Esophagus squamous epithelium (tissue), 5 donors: ENCODE data around the gene OGDH. TPM values are rescaled to one million over a fixed set of nuclear protein-coding genes. Genes with fewer than 3 reads are reported as not detected.

ENCODE experiments used
- DNase-seq: peaks from one replicate; lab custom pipeline; 2025; lab: John Stamatoyannopoulos, UW
- H3K27ac ChIP-seq, 4 donors: fragments of 200-600 bp; sonication (generic); one replicate each; pipeline ENCODE4 v1.5.1; 2016 to 2019; ENCODE audit warnings: mild to moderate bottlenecking in 1 of 4
- H3K27me3 ChIP-seq, 4 donors: fragments of 200-600 bp; sonication (generic); 1 replicate in 3 of 4; 2 replicates in 1 of 4; pipeline versions ENCODE4 v1.5.1 to v1.6.0; 2017 to 2021; ENCODE audit warnings: antibody characterized with exemption in 1 of 4
- H3K36me3 ChIP-seq, 3 donors: fragments of 200-600 bp; sonication (generic); one replicate each; pipeline ENCODE4 v1.5.1; 2016 to 2019
- H3K4me1 ChIP-seq, 3 donors: fragments of 200-600 bp; sonication (generic); one replicate each; pipeline ENCODE4 v1.5.1; 2017 to 2019
- H3K4me3 ChIP-seq, 4 donors: fragments of 200-600 bp; sonication (generic); 1 replicate in 3 of 4; 2 replicates in 1 of 4; pipeline ENCODE4 v1.5.1; 2016 to 2019; ENCODE audit warnings: mild to moderate bottlenecking in 2 of 4, moderate library complexity in 1 of 4
- H3K9me3 ChIP-seq, 3 donors: fragments of 200-600 bp; sonication (generic); one replicate each; pipeline ENCODE4 v1.5.1; 2016 to 2019
- POLR2A ChIP-seq, 4 donors: fragments of 450-650 bp; IDR thresholded peaks; one replicate each; pipeline ENCODE4 v1.6.1; 2017; ENCODE audit warnings: antibody characterized with exemption in 4 of 4, mild to moderate bottlenecking in 4 of 4, moderate library complexity in 3 of 4
- WGBS, 2 donors: methylation state at CpG; one replicate each; pipeline ENCODE4 v1.1.5; 2018; 5-methylcytosine and 5-hydroxymethylcytosine counted together
- intact Hi-C: fragments of 100-400 bp; cut with DNase I; formaldehyde crosslinking; loops from one replicate; pipeline ENCODE4 v1.15.0; 2022
- total RNA-seq, 4 donors: library from RNA; depleted of rRNA; stranded (reverse); fragments of >200 nt; gene quantifications; one replicate each; pipeline ENCODE4 v1.1.0, GENCODE V29; 2016
- TF ChIP-seq, protein P1 (sequence below), 6 experiments: fragments of 450-650 bp in 4 of 6; fragments of 200-600 bp in 2 of 6; sonication (generic) in 2 of 6; IDR thresholded peaks; one replicate each; pipeline ENCODE4 v1.5.1; 2016 to 2019; ENCODE audit warnings: antibody characterized with exemption in 6 of 6, mild to moderate bottlenecking in 4 of 6, moderate library complexity in 4 of 6
- donor health status: DM: yes; HTN: yes; CAD: no.

OGDH gene
- total RNA-seq, 4 donors from 2014 or later = 68.9 to 102 (median 89.5) TPM

GRCh38 chr7:44622342-44623151 is 16.1 kb downstream of the OGDH start:
- H3K36me3 ChIP-seq = peaks cover 0 to 37% (median 26%) of the 10 kb centered on the region in 3 donors
- intact Hi-C loops = no loop called here
- WGBS, 2 donors = 65 to 85% methylated on average over 4 to 5 of the region's 5 CpGs
- TF ChIP-seq POLR2A (IDR thresholded peaks at IDR 0.05) = no peak
- TF ChIP-seq, protein P1, sequence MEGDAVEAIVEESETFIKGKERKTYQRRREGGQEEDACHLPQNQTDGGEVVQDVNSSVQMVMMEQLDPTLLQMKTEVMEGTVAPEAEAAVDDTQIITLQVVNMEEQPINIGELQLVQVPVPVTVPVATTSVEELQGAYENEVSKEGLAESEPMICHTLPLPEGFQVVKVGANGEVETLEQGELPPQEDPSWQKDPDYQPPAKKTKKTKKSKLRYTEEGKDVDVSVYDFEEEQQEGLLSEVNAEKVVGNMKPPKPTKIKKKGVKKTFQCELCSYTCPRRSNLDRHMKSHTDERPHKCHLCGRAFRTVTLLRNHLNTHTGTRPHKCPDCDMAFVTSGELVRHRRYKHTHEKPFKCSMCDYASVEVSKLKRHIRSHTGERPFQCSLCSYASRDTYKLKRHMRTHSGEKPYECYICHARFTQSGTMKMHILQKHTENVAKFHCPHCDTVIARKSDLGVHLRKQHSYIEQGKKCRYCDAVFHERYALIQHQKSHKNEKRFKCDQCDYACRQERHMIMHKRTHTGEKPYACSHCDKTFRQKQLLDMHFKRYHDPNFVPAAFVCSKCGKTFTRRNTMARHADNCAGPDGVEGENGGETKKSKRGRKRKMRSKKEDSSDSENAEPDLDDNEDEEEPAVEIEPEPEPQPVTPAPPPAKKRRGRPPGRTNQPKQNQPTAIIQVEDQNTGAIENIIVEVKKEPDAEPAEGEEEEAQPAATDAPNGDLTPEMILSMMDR (IDR thresholded peaks at IDR 0.05) = no peak
- no peaks in the 10 kb centered on the region for H3K27me3 ChIP-seq
- H3K27ac ChIP-seq = peak overlapping the region in 3 of 4 donors; percentile 61 to 68 (median 64)
- DNase-seq = no peak
- no peak overlapping the region for H3K4me3 ChIP-seq
- H3K9me3 ChIP-seq = no peaks in the 10 kb centered on the region
- peaks cover 20 to 74% (median 42%) of the 10 kb centered on the region in 3 donors for H3K4me1 ChIP-seq

GRCh38 chr7:44624318-44624717 is 17.9 kb downstream of the OGDH start:
- Histone ChIP-seq H3K27ac (peak overlapping the region in 2 of 4 donors; percentile 9 to 51), H3K9me3 (no peaks in the 10 kb centered on the region), H3K4me1 (peaks cover 6 to 57% (median 29%) of the 10 kb centered on the region in 3 donors), H3K36me3 (peaks cover 0 to 49% (median 28%) of the 10 kb centered on the region in 3 donors), H3K27me3 (no peaks in the 10 kb centered on the region), H3K4me3 (no peak overlapping the region)
- DNase-seq = no peak
- TF ChIP-seq POLR2A (IDR thresholded peaks at IDR 0.05) = no peak
- TF ChIP-seq, protein P1 (IDR thresholded peaks at IDR 0.05) = no peak
- 81 to 88% methylated on average over 4 to 9 of the region's 9 CpGs for WGBS, 2 donors
- intact Hi-C loops = no loop called here

DNA sequence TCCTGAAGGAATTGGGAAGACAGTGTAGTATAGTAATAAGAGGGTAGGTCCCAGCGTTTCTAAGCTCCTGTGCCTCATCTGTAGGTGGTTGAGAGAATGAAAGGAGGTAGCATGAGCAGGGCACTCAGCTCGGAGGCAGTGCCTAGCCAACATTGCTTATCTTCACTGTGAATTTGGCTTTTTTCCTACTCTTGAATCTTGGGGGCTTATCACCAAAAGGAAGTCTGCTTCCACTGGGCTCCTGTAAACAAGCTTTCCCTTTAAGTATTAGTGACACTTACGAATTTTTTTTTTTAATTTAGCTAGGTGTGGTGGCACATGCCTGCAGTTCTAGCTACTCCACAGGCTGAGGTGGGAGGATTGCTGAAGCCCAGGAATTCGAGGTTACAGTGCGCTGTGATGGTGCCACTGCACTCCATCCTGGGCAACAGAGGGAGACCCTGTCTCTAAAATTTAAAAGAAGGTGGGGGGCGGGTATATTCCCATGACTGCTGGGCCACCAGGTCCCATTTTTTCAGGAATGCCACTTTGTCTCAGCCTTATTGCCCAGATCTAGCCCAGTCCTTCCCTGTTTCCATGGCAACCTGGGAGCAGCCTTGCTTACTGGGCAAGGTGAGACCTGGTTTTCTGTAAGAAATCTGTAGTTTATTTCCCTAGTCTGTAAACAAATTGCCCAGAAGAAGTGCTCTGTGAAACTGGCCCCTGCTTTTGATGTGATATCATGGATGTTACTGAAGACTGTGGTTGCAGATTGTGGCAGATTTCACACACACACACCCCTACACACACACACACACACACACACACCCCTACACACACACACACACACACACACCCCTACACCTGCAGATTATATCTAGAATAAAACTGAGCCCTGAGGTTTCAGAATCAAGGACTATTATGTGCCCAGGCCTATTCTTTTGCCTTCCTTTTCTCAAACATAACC is 19.4 kb downstream of the OGDH start:
- DNase-seq = no peak
- peaks cover 6 to 62% (median 28%) of the 10 kb centered on the region in 3 donors for H3K36me3 ChIP-seq
- intact Hi-C loops = no loop called here
- TF ChIP-seq POLR2A (IDR thresholded peaks at IDR 0.05) = no peak
- TF ChIP-seq, protein P1 (IDR thresholded peaks at IDR 0.05) = no peak
- H3K4me3 ChIP-seq = no peak overlapping the region
- H3K27ac ChIP-seq = no peak overlapping the region
- H3K27me3 ChIP-seq = no peaks in the 10 kb centered on the region
- H3K4me1 ChIP-seq = peaks cover 6 to 49% (median 24%) of the 10 kb centered on the region in 3 donors
- H3K9me3 ChIP-seq = no peaks in the 10 kb centered on the region
- WGBS, 2 donors = 83 to 87% methylated on average over 5 to 6 of the region's 6 CpGs

- no peak overlapping the region for H3K27ac ChIP-seq
- WGBS, 2 donors = 75 to 89% methylated on average over 4 of the region's 4 CpGs
- peaks cover 7 to 49% (median 16%) of the 10 kb centered on the region in 3 donors for H3K4me1 ChIP-seq
Measured at GRCh38 chr7:44626620-44627019, 20.2 kb downstream of the OGDH start.

More at GRCh38 chr7:44626620-44627019, 20.2 kb downstream of the OGDH start:
- DNase-seq = no peak
- Histone ChIP-seq H3K9me3 (no peaks in the 10 kb centered on the region), H3K4me3 (no peak overlapping the region), H3K27me3 (no peaks in the 10 kb centered on the region), H3K36me3 (peaks cover 6 to 70% (median 28%) of the 10 kb centered on the region in 3 donors)
- intact Hi-C loops = no loop called here
- TF ChIP-seq, protein P1 (IDR thresholded peaks at IDR 0.05) = no peak
- no peak for TF ChIP-seq POLR2A (IDR thresholded peaks at IDR 0.05)
